DND-41 (cell line): ENCODE measurements around the gene PRSS56.
"Not testable (repeated sequence)": the region's sequence is repeated elsewhere in the genome, so short reads cannot be mapped to it uniquely, and the experiment has no call there.

Experiments used
- ATAC-seq: fragments of 200-7000 bp; cut with Tn5 transposase; 3 replicates; pipeline ENCODE4 v1.9.1; 2021; ENCODE audit warnings: low read depth; ENCODE audit not compliant: insufficient read depth
- DNase-seq: peaks from one replicate; pipeline ENCODE4 v3.0.0-alpha.2; 2020
- H2AFZ ChIP-seq: 2 replicates; pipeline ENCODE4 v1.6.0; 2012; ENCODE audit warnings: low read depth, low read length
- H3K27ac ChIP-seq: 2 replicates; pipeline ENCODE4 v1.5.1; 2012; ENCODE audit warnings: low read length, inconsistent platforms
- H3K27me3 ChIP-seq: fragments of 200-600 bp; sonication (generic); 2 replicates; pipeline ENCODE4 v1.6.0; 2012; ENCODE audit warnings: low read length, mild to moderate bottlenecking, inconsistent platforms; ENCODE audit not compliant: insufficient read depth, poor library complexity
- H3K36me3 ChIP-seq: 2 replicates; pipeline ENCODE4 v1.5.1; 2012; ENCODE audit warnings: low read length, inconsistent platforms; ENCODE audit not compliant: insufficient read depth
- H3K4me1 ChIP-seq: 2 replicates; pipeline ENCODE4 v1.5.1; 2012; ENCODE audit warnings: mild to moderate bottlenecking, low read length; ENCODE audit not compliant: insufficient read depth
- H3K4me2 ChIP-seq: 2 replicates; pipeline ENCODE4 v1.6.0; 2012; ENCODE audit warnings: mild to moderate bottlenecking, moderate library complexity, low read length, inconsistent platforms; ENCODE audit not compliant: insufficient read depth
- H3K4me3 ChIP-seq, 2 experiments: fragments of 200-600 bp in 1 of 2; shearing (Covaris generic) in 1 of 2; 2 replicates each; pipeline ENCODE4 v1.5.1; 2012 to 2016; ENCODE audit warnings: inconsistent platforms in 2 of 2, low read length in 2 of 2, mild to moderate bottlenecking in 2 of 2, low read depth in 1 of 2, moderate library complexity in 1 of 2
- H3K79me2 ChIP-seq: 2 replicates; pipeline ENCODE4 v1.6.0; 2012; ENCODE audit warnings: low read length, inconsistent platforms; ENCODE audit not compliant: insufficient read depth
- H3K9ac ChIP-seq: 2 replicates; pipeline ENCODE4 v1.6.0; 2012; ENCODE audit warnings: low read depth, mild to moderate bottlenecking, inconsistent platforms, low read length, moderate library complexity
- H3K9me3 ChIP-seq: 2 replicates; pipeline ENCODE4 v1.5.1; 2012; ENCODE audit warnings: low read length, moderate library complexity, mild to moderate bottlenecking, inconsistent platforms; ENCODE audit not compliant: insufficient read depth, severe bottlenecking
- H4K20me1 ChIP-seq: 2 replicates; pipeline ENCODE4 v1.6.0; 2012; ENCODE audit warnings: low read length; ENCODE audit not compliant: insufficient read depth
- CTCF ChIP-seq: IDR thresholded peaks from 2 replicates; pipeline ENCODE4 v1.5.1; 2012; ENCODE audit warnings: borderline replicate concordance, low read length, moderate library complexity, mild to moderate bottlenecking; ENCODE audit not compliant: poor library complexity, severe bottlenecking; ENCODE audit errors: extremely low read depth
- EZH2 ChIP-seq: IDR thresholded peaks from 3 replicates; pipeline ENCODE4 v1.6.1; 2012; ENCODE audit warnings: borderline replicate concordance, low read depth, mild to moderate bottlenecking, moderate library complexity, low read length, inconsistent platforms; ENCODE audit not compliant: severe bottlenecking

The PRSS56 gene

GRCh38 chr2:232568161-232568560 lies 48.0 kb downstream of the PRSS56 start:
- H3K4me3 ChIP-seq, result no peak overlapping the region
- H3K9ac ChIP-seq, result no peak overlapping the region
- no peak for ATAC-seq
- H3K4me1 ChIP-seq, result no peaks in the 10 kb centered on the region
- H3K27ac ChIP-seq, result no peak overlapping the region
- H2AFZ ChIP-seq, result no peak overlapping the region
- H3K79me2 ChIP-seq, result no peaks in the 10 kb centered on the region
- H3K4me2 ChIP-seq, result no peak overlapping the region
- H3K36me3 ChIP-seq, result peaks cover 83% of the 10 kb centered on the region
- no peaks in the 10 kb centered on the region for H3K27me3 ChIP-seq
- H3K9me3 ChIP-seq, result no peaks in the 10 kb centered on the region
- DNase-seq, result no peak
- no peak for TF ChIP-seq EZH2
- no peak for TF ChIP-seq CTCF
- no peaks in the 10 kb centered on the region for H4K20me1 ChIP-seq

- no peaks in the 10 kb centered on the region for H3K27me3 ChIP-seq
- H3K36me3 ChIP-seq, result peaks cover 81% of the 10 kb centered on the region
- DNase-seq, result no peak
- no peaks in the 10 kb centered on the region for H3K4me1 ChIP-seq
- no peaks in the 10 kb centered on the region for H3K79me2 ChIP-seq
- H3K9me3 ChIP-seq, result no peaks in the 10 kb centered on the region
- H3K27ac ChIP-seq, result no peak overlapping the region
- no peak overlapping the region for H3K4me3 ChIP-seq
- no peak for ATAC-seq
- H4K20me1 ChIP-seq, result no peaks in the 10 kb centered on the region
- H3K9ac ChIP-seq, result no peak overlapping the region
- H2AFZ ChIP-seq, result no peak overlapping the region
- TF ChIP-seq CTCF, result no peak
- no peak for TF ChIP-seq EZH2
- no peak overlapping the region for H3K4me2 ChIP-seq
Measured at GRCh38 chr2:232569541-232569940, 49.4 kb downstream of the PRSS56 start.

- H3K4me2 ChIP-seq, DNase-seq, H4K20me1 ChIP-seq, H3K79me2 ChIP-seq, H3K9ac ChIP-seq, H3K9me3 ChIP-seq, H3K4me3 ChIP-seq, H3K27me3 ChIP-seq, ATAC-seq, H3K4me1 ChIP-seq, H3K27ac ChIP-seq, H2AFZ ChIP-seq: not testable (repeated sequence)
- H3K36me3 ChIP-seq, result peaks cover 82% of the 10 kb centered on the region
Measured at GRCh38 chr2:232570481-232570880, 50.3 kb downstream of the PRSS56 start.

GRCh38 chr2:232571026-232571474 lies 50.9 kb downstream of the PRSS56 start:
- DNase-seq, result no peak
- ATAC-seq, result no peak
- Histone ChIP-seq H3K4me3 (no peak overlapping the region), H3K36me3 (peaks cover 76% of the 10 kb centered on the region), H2AFZ (no peak overlapping the region), H3K4me1 (no peaks in the 10 kb centered on the region), H4K20me1 (no peaks in the 10 kb centered on the region), H3K9me3 (no peaks in the 10 kb centered on the region), H3K27ac (no peak overlapping the region), H3K27me3 (no peaks in the 10 kb centered on the region), H3K4me2 (no peak overlapping the region), H3K9ac (no peak overlapping the region), H3K79me2 (no peaks in the 10 kb centered on the region)
- TF ChIP-seq CTCF (no peak), EZH2 (no peak)
